Mammary epithelial cell (primary cell): ENCODE measurements around the gene CIITA.

Experiments used
- EZH2 ChIP-seq: IDR thresholded peaks from 2 replicates; pipeline ENCODE4 v1.6.1; 2012; ENCODE audit warnings: low read length, inconsistent platforms, borderline replicate concordance
- TF ChIP-seq, protein P1 (sequence below), 2 donors: IDR thresholded peaks in 1 of 2; conservative IDR thresholded peaks in 1 of 2; 2 replicates each; pipeline ENCODE4 v1.5.1; 2011 to 2012; ENCODE audit warnings: inconsistent platforms in 2 of 2, low read length in 2 of 2, mild to moderate bottlenecking in 2 of 2, control low read depth in 1 of 2, low read depth in 1 of 2; ENCODE audit not compliant: insufficient read depth in 1 of 2; ENCODE audit errors: extremely low read depth in 1 of 2

DNA sequence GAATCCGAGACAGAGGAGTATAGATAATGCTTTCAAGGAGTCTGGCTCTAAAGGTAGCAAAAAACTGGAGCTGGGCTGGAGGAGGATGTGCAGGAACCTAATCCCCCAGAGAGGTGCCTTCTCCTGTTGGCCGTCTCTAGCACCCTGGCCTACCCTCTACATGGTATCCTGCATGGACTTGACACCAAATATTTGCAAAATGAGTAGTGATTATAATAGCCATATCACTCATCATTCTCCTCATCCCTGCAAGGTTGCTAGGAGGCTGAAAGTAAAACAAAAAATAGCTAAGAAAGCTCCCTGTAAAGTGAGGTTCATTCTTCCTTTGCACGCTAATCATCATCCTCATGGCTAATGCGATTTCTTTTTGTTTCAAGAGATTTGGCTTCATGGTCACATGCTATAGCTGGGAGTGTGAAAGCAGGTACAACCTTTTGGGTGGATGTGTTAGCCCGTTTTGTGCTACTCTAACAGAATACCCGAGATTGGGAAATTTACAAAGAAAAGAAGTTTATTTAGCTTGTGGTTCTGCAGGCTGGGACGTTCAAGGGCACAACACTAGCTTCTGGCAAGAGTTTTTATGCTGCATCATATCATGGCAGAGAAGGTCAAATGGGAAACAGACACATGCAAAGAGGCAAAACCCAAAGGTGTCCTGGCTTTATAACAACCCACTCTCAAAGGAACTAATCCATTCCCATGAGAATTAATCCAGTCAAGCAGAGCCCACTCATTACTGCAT, 27.1 kb upstream of the CIITA start:
- TF ChIP-seq, protein P1, sequence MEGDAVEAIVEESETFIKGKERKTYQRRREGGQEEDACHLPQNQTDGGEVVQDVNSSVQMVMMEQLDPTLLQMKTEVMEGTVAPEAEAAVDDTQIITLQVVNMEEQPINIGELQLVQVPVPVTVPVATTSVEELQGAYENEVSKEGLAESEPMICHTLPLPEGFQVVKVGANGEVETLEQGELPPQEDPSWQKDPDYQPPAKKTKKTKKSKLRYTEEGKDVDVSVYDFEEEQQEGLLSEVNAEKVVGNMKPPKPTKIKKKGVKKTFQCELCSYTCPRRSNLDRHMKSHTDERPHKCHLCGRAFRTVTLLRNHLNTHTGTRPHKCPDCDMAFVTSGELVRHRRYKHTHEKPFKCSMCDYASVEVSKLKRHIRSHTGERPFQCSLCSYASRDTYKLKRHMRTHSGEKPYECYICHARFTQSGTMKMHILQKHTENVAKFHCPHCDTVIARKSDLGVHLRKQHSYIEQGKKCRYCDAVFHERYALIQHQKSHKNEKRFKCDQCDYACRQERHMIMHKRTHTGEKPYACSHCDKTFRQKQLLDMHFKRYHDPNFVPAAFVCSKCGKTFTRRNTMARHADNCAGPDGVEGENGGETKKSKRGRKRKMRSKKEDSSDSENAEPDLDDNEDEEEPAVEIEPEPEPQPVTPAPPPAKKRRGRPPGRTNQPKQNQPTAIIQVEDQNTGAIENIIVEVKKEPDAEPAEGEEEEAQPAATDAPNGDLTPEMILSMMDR (conservative IDR thresholded peaks at IDR 0.05 in 1 of 2, IDR thresholded peaks at IDR 0.05 in 1 of 2; ENCODE audit: extremely low read depth in 1 of 2, insufficient read depth in 1 of 2, low read depth in 1 of 2, low read length in 2 of 2) = no peak
- no peak for TF ChIP-seq EZH2
